Neutrophil (primary cell): Measurements from ENCODE around the gene CR1.

Experiments used
- H3K27ac ChIP-seq: fragments of 200-600 bp; sonication (generic); 2 replicates; pipeline ENCODE4 v1.5.1; 2016; ENCODE audit warnings: mild to moderate bottlenecking, moderate library complexity
- H3K27me3 ChIP-seq: fragments of 200-600 bp; sonication (generic); 2 replicates; pipeline ENCODE4 v1.6.0; 2016; ENCODE audit warnings: mild to moderate bottlenecking
- H3K36me3 ChIP-seq: fragments of 200-600 bp; sonication (generic); 2 replicates; pipeline ENCODE4 v1.5.1; 2017
- H3K4me1 ChIP-seq, 2 experiments: fragments of 200-600 bp in 1 of 2; sonication (generic) in 1 of 2; 1 replicate in 1 of 2; 2 replicates in 1 of 2; pipeline versions ENCODE4 v1.5.1 to v1.6.1; 2013 to 2016; ENCODE audit warnings: low read depth in 1 of 2, low read length in 1 of 2, mild to moderate bottlenecking in 1 of 2, moderate library complexity in 1 of 2; ENCODE audit not compliant: control insufficient read depth in 1 of 2, insufficient read depth in 1 of 2
- H3K4me3 ChIP-seq, 2 experiments: fragments of 200-600 bp in 1 of 2; sonication (generic) in 1 of 2; 1 replicate in 1 of 2; 2 replicates in 1 of 2; pipeline ENCODE4 v1.5.1; 2013 to 2016; ENCODE audit warnings: low read depth in 1 of 2, low read length in 1 of 2, mild to moderate bottlenecking in 1 of 2, moderate library complexity in 1 of 2
- H3K9me3 ChIP-seq: fragments of 200-600 bp; sonication (generic); 2 replicates; pipeline ENCODE4 v1.5.1; 2016
- CTCF ChIP-seq: fragments of 200-600 bp; sonication (generic); IDR thresholded peaks from 2 replicates; pipeline ENCODE4 v1.5.1; 2016; ENCODE audit warnings: antibody characterized with exemption

CR1 gene

GRCh38 chr1:207691010-207691409 lies 195.1 kb downstream of the CR1 start:
- H3K36me3 ChIP-seq, result no peaks in the 10 kb centered on the region
- no peak for TF ChIP-seq CTCF
- no peaks in the 10 kb centered on the region for H3K27me3 ChIP-seq
- H3K4me1 ChIP-seq, result no peaks in the 10 kb centered on the region
- H3K4me3 ChIP-seq, result no peak overlapping the region
- H3K9me3 ChIP-seq, result no peaks in the 10 kb centered on the region
- no peak overlapping the region for H3K27ac ChIP-seq
